Vagina (tissue), 2 donors: ENCODE measurements around the gene OMP. TPM values are rescaled to one million over a fixed set of nuclear protein-coding genes. Genes with fewer than 3 reads are reported as not detected.

ENCODE experiments used
- DNase-seq, 2 donors: peaks; one replicate each; pipeline ENCODE4 v3.0.0-alpha.2; 2017; ENCODE audit errors: extremely low spot score in 2 of 2
- H3K27ac ChIP-seq: fragments of 200-600 bp; sonication (generic); one replicate; pipeline ENCODE4 v1.5.1; 2019
- H3K27me3 ChIP-seq: fragments of 200-600 bp; sonication (generic); one replicate; pipeline ENCODE4 v1.5.1; 2019
- H3K36me3 ChIP-seq, 2 donors: fragments of 200-600 bp; sonication (generic); one replicate each; pipeline ENCODE4 v1.5.1; 2017 to 2019
- H3K4me1 ChIP-seq: fragments of 200-600 bp; sonication (generic); one replicate; pipeline ENCODE4 v1.5.1; 2019
- H3K4me3 ChIP-seq, 2 donors: fragments of 200-600 bp; sonication (generic); 1 replicate in 1 of 2; 2 replicates in 1 of 2; pipeline ENCODE4 v1.5.1; 2016 to 2019
- H3K9me3 ChIP-seq: fragments of 200-600 bp; sonication (generic); one replicate; pipeline ENCODE4 v1.5.1; 2019
- POLR2A ChIP-seq, 2 donors: fragments of 450-650 bp; IDR thresholded peaks; one replicate each; pipeline ENCODE4 v1.6.1; 2017; ENCODE audit warnings: antibody characterized with exemption in 2 of 2, mild to moderate bottlenecking in 2 of 2, moderate library complexity in 2 of 2
- POLR2AphosphoS5 ChIP-seq, 2 donors: sonication (generic); formaldehyde crosslinking; IDR thresholded peaks; one replicate each; pipeline ENCODE4 v1.9.0; 2017; ENCODE audit warnings: antibody characterized with exemption in 2 of 2, mild to moderate bottlenecking in 2 of 2, low read depth in 1 of 2; ENCODE audit not compliant: insufficient read depth in 1 of 2
- intact Hi-C: fragments of 100-400 bp; cut with DNase I; formaldehyde crosslinking; loops from one replicate; pipeline ENCODE4 v1.15.1; 2023
- total RNA-seq: library from RNA; depleted of rRNA; stranded (reverse); fragments of >200 nt; gene quantifications from one replicate; pipeline ENCODE4 v1.2.3, GENCODE V29; 2016
- TF ChIP-seq, protein P1 (sequence below), 3 experiments: fragments of 450-650 bp in 2 of 3; fragments of 200-600 bp in 1 of 3; sonication (generic) in 1 of 3; IDR thresholded peaks; one replicate each; pipeline ENCODE4 v1.5.1; 2017 to 2019; ENCODE audit warnings: antibody characterized with exemption in 3 of 3, mild to moderate bottlenecking in 2 of 3, moderate library complexity in 2 of 3

Gene OMP
- total RNA-seq, 1 donor from 2014 or later, result not detected

DNA sequence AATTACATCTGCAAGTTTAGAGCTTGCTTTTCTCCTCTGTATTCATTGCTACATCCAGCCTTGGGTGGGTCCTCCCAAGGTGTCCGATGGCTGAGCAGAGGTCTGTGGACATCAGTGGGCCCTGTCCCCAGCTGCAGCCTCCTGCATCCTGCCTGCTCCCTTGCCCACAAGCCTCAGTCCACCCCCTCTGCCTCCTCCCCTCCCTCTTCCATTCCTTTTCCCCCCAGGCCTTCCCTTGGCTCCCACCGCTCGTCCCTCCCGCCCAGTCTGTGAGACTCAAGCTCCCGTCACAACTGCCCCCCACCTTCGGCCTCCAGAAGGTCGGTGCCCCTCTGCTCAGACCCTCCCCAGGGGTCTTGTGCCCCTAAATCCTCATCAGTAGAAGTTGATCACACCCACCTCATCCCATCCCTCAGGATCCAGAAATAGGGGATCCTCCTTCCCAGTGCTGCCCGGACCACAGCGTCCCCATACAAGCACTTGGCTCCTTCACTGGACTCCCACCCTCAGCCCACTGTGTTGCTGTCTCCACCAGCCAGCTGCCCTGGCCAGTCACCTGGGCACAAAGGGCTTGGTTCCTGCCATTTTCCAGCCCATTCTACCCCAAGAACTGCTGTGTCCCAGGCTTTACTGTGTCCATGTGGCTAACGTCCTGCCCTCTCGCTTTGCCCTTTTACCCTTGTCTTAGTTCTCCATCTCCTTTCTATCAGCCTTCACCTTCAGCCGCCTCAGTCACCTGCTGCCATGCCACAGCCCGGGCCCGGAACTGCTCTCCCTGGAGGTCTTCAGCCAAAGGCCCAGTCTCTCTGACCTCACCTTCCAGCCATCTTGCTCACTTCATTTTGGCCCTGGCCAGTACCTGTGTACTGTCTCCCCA lies 2.2 kb upstream of the OMP start:
- TF ChIP-seq, protein P1, sequence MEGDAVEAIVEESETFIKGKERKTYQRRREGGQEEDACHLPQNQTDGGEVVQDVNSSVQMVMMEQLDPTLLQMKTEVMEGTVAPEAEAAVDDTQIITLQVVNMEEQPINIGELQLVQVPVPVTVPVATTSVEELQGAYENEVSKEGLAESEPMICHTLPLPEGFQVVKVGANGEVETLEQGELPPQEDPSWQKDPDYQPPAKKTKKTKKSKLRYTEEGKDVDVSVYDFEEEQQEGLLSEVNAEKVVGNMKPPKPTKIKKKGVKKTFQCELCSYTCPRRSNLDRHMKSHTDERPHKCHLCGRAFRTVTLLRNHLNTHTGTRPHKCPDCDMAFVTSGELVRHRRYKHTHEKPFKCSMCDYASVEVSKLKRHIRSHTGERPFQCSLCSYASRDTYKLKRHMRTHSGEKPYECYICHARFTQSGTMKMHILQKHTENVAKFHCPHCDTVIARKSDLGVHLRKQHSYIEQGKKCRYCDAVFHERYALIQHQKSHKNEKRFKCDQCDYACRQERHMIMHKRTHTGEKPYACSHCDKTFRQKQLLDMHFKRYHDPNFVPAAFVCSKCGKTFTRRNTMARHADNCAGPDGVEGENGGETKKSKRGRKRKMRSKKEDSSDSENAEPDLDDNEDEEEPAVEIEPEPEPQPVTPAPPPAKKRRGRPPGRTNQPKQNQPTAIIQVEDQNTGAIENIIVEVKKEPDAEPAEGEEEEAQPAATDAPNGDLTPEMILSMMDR (IDR thresholded peaks at IDR 0.05), result no peak
- TF ChIP-seq POLR2A (IDR thresholded peaks at IDR 0.05) (no peak), POLR2AphosphoS5 (IDR thresholded peaks at IDR 0.05; ENCODE audit: insufficient read depth in 1 of 2, low read depth in 1 of 2) (no peak)
- Histone ChIP-seq H3K9me3 (no peaks in the 10 kb centered on the region), H3K4me3 (no peak overlapping the region), H3K4me1 (no peaks in the 10 kb centered on the region), H3K36me3 (no peaks in the 10 kb centered on the region), H3K27ac (no peak overlapping the region), H3K27me3 (no peaks in the 10 kb centered on the region)
- no peak for DNase-seq
- intact Hi-C loops, result no loop called here

DNA sequence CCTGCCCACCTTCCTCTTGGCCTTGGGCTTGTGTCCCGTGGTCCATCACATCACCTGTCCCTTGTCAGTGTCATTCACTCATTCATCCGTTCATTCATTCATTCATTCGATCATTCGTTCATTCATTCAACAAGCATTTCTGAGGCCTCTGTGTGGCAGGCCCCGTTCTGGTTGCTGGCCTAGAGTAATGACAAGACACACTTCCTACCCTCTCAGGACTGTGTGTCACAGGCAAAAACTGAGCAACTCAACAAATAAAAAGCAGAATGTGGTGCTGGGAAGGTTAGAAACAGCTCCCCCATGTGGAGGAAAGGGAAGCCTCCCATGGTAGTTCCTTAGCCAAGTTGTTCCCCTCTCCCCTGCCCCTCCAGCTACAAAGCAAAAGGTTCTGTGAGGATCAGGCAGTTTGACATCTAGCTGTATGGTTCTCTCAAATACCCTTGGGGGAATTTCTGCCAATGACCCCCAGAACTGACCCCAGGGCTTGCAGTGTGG lies 1.6 kb upstream of the OMP start:
- TF ChIP-seq POLR2AphosphoS5 (IDR thresholded peaks at IDR 0.05; ENCODE audit: insufficient read depth in 1 of 2, low read depth in 1 of 2), result no peak
- TF ChIP-seq POLR2A (IDR thresholded peaks at IDR 0.05), result no peak
- TF ChIP-seq, protein P1 (IDR thresholded peaks at IDR 0.05), result no peak
- Histone ChIP-seq H3K4me1 (no peaks in the 10 kb centered on the region), H3K4me3 (no peak overlapping the region), H3K27me3 (no peaks in the 10 kb centered on the region), H3K36me3 (no peaks in the 10 kb centered on the region), H3K27ac (no peak overlapping the region), H3K9me3 (no peaks in the 10 kb centered on the region)
- intact Hi-C loops, result no loop called here
- no peak for DNase-seq

DNA sequence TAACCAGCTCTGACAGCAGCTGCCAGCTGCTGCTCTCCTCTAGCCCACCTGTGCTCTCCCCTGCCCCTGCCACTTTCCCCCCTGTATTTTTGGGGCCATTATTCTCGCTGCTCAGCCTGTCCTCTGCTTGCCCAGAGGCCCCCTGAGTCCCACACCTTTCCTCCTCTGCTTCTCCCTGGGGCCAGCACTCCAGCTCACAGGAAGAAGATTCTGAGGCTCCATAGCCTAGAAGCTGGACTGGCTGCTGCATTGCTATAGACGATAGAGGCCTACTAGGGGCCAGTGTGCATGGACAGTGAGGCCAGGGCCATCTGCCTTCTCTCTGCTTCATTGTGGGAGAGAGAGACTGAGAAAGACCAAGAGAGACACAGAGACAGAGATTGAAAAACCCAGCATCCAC lies 679 bp downstream of the OMP start:
- Histone ChIP-seq H3K36me3 (no peaks in the 10 kb centered on the region), H3K4me3 (no peak overlapping the region), H3K27me3 (no peaks in the 10 kb centered on the region), H3K27ac (no peak overlapping the region), H3K9me3 (no peaks in the 10 kb centered on the region), H3K4me1 (peaks cover 12% of the 10 kb centered on the region)
- DNase-seq, result no peak
- intact Hi-C loops, result no loop called here
- TF ChIP-seq, protein P1 (IDR thresholded peaks at IDR 0.05), result no peak
- TF ChIP-seq POLR2A (IDR thresholded peaks at IDR 0.05) (no peak), POLR2AphosphoS5 (IDR thresholded peaks at IDR 0.05; ENCODE audit: insufficient read depth in 1 of 2, low read depth in 1 of 2) (no peak)

DNA sequence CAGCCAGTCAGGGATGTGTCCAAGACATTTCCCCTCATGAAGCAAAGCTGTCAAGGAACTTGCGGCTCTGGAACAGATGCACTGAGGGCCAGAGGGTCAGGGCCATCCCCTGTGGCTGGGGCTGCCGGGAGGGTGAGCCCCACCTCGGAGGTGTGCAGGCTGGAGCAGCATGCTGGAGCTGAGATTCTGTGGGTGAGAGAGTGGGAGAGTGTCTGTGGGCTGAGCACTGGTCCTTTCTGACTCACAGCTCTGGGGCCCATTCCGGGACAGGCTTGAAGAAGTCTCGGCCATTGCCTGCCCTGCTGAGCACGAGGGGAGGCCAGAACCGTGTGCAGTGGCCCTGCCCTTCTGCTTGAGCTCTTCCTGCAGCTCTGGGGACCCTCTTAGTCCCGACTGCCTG lies 2.1 kb downstream of the OMP start:
- DNase-seq, result no peak
- Histone ChIP-seq H3K9me3 (no peaks in the 10 kb centered on the region), H3K36me3 (no peaks in the 10 kb centered on the region), H3K27ac (no peak overlapping the region), H3K4me3 (no peak overlapping the region), H3K27me3 (no peaks in the 10 kb centered on the region), H3K4me1 (peaks cover 12% of the 10 kb centered on the region)
- TF ChIP-seq POLR2A (IDR thresholded peaks at IDR 0.05) (no peak), POLR2AphosphoS5 (IDR thresholded peaks at IDR 0.05; ENCODE audit: insufficient read depth in 1 of 2, low read depth in 1 of 2) (no peak)
- TF ChIP-seq, protein P1 (IDR thresholded peaks at IDR 0.05), result no peak
- intact Hi-C loops, result no loop called here

DNA sequence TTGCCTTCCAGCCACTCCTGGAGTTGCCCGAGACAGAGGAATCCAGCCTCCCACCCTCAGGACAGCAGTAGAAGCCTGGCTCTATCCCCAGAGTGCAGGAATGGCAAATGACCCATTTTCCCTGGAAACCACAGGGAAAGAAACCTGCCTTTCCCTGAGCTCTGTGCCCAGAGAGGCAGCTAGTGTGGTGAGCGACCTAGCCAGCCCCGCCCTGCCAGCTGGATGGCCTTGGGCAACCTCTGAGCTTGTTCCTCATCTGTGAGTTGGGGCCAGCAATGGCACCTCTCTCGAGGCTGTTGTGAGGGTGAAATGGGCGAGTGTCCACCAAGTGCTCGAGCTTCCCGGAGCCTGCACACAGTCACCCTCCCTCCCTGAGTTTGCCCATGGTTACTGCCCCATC lies 3.7 kb downstream of the OMP start:
- H3K4me1 ChIP-seq, result peaks cover 12% of the 10 kb centered on the region
- no peaks in the 10 kb centered on the region for H3K36me3 ChIP-seq
- H3K9me3 ChIP-seq, result no peaks in the 10 kb centered on the region
- no peak overlapping the region for H3K27ac ChIP-seq
- H3K4me3 ChIP-seq, result no peak overlapping the region
- DNase-seq, result no peak
- intact Hi-C loops, result no loop called here
- H3K27me3 ChIP-seq, result no peaks in the 10 kb centered on the region
- TF ChIP-seq POLR2AphosphoS5 (IDR thresholded peaks at IDR 0.05; ENCODE audit: insufficient read depth in 1 of 2, low read depth in 1 of 2) (no peak), POLR2A (IDR thresholded peaks at IDR 0.05) (no peak)
- TF ChIP-seq, protein P1 (IDR thresholded peaks at IDR 0.05), result no peak
